ENCODE measurements around the gene C9orf78.

DNA sequence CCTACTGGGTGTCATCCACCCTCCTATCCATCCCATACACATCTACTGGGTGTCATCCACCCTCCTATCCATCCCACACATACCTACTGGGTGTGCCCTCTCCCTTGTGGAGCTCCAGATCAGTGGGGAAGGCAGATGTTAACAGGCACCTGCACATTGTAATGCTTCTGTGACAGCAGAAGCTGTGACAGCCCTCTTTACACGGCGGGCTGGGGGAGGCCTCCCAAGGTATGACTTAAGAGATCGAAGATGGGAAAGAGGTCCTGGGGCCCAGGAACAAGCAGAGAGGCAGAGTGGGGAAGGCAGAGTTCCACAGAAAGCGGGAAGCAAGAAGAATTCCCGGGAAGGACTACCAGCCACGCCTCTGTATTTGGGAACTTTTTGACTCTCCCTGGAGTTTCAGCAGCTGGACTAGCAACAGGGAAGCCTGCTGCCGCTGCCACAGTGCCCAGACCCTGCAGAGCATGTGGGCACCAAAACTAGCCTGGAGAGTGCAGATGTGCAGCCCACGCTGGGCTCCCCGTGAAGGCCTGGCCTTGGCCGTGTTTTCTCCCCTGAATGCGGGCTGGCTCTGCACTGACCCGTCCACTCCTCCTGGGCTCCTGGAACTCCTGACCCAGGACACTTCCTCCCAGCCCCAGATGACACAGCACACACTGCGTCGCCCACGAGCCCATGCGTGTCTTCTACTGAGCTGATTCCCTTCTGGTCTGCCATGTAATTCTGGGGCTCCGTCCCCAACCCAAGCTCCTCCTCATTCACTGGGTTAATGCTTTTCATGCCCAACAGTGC, 20.4 kb downstream of the C9orf78 start:
- no peak for TF ChIP-seq CTCF (conservative IDR thresholded peaks at IDR 0.05 in 1 of 2, IDR thresholded peaks at IDR 0.05 in 1 of 2; ENCODE audit: low read depth in 1 of 2, low read length in 2 of 2)
- no peak for TF ChIP-seq EZH2 (IDR thresholded peaks at IDR 0.05; ENCODE audit: low read length, missing control alignments)

All from fibroblast of lung (primary cell).